T-cell (primary cell): ENCODE data around the gene USP37. TPM values are rescaled to one million over a fixed set of nuclear protein-coding genes. Genes with fewer than 3 reads are reported as not detected.

Experiments used
- ATAC-seq, 4 experiments: fragments of 200-7000 bp in 3 of 4; fragments of 150-1000 bp in 1 of 4; cut with Tn5 transposase; replicated peaks in 1 of 4; 1 replicate in 3 of 4; 2 replicates in 1 of 4; pipeline ENCODE4 v1.10.0; 2021; ENCODE audit warnings: moderate library complexity in 3 of 4, mild to moderate bottlenecking in 2 of 4, moderate number of reproducible peaks in 1 of 4
- CTCF ChIA-PET, 2 donors: fragments of 300-600 bp; sonication (Branson Sonifier 250); formaldehyde crosslinking; loops; one replicate each; lab custom pipeline; 2022; ENCODE audit warnings: antibody characterized with exemption in 2 of 2; lab: Charles Lee
- POLR2A ChIA-PET, 2 donors: fragments of 300-600 bp; sonication (Branson Sonifier 250); formaldehyde crosslinking; loops; one replicate each; lab custom pipeline; 2022; ENCODE audit warnings: antibody characterized with exemption in 2 of 2; lab: Charles Lee
- DNase-seq, 35 experiments: peaks; one replicate each; pipeline versions ENCODE4 v3.0.0 to v3.0.0-alpha.2; 2013 to 2023
- H3K27ac ChIP-seq: one replicate; pipeline ENCODE4 v1.5.1; 2013; ENCODE audit warnings: low read length
- H3K27me3 ChIP-seq, 2 experiments: replicated peaks in 1 of 2; 1 replicate in 1 of 2; 2 replicates in 1 of 2; pipeline versions ENCODE4 v1.6.1 to v1.7.0; 2013; ENCODE audit warnings: low read length in 1 of 2, mixed read lengths in 1 of 2; ENCODE audit not compliant: control insufficient read depth in 2 of 2, insufficient read depth in 2 of 2; ENCODE audit errors: extremely low read depth in 1 of 2
- H3K36me3 ChIP-seq, 2 donors: 1 replicate in 1 of 2; 2 replicates in 1 of 2; pipeline versions ENCODE4 v1.6.1 to v1.7.0; 2013; ENCODE audit warnings: low read length in 1 of 2; ENCODE audit not compliant: control insufficient read depth in 2 of 2, insufficient read depth in 1 of 2; ENCODE audit errors: extremely low read depth in 1 of 2
- H3K4me1 ChIP-seq, 2 experiments: 1 replicate in 1 of 2; 2 replicates in 1 of 2; pipeline versions ENCODE4 v1.6.1 to v1.7.0; 2013; ENCODE audit warnings: low read length in 2 of 2, mixed read lengths in 1 of 2; ENCODE audit not compliant: insufficient read depth in 2 of 2, control insufficient read depth in 1 of 2; ENCODE audit errors: extremely low read depth in 1 of 2
- H3K4me3 ChIP-seq, 2 donors: 1 replicate in 1 of 2; 2 replicates in 1 of 2; pipeline versions ENCODE4 v1.5.1 to v1.7.0; 2013; ENCODE audit warnings: mild to moderate bottlenecking in 2 of 2, low read length in 1 of 2, moderate library complexity in 1 of 2; ENCODE audit not compliant: control insufficient read depth in 1 of 2; ENCODE audit errors: extremely low read depth in 1 of 2
- H3K9me3 ChIP-seq: 2 replicates; pipeline ENCODE4 v1.7.0; 2013
- H3K27ac Mint-ChIP-seq, 2 donors: one replicate each; pipeline ENCODE4 v1.8.0; 2020 to 2021; ENCODE audit warnings: mild to moderate bottlenecking in 2 of 2, mixed read lengths in 2 of 2
- H3K27me3 Mint-ChIP-seq, 2 donors: one replicate each; pipeline ENCODE4 v1.8.0; 2021 to 2022; ENCODE audit warnings: mixed read lengths in 2 of 2
- H3K36me3 Mint-ChIP-seq: one replicate; pipeline ENCODE4 v1.8.0; 2021; ENCODE audit warnings: mixed read lengths
- H3K4me1 Mint-ChIP-seq, 3 donors: one replicate each; pipeline ENCODE4 v1.8.0; 2020 to 2022; ENCODE audit warnings: mixed read lengths in 3 of 3, mild to moderate bottlenecking in 1 of 3
- H3K4me3 Mint-ChIP-seq, 3 donors: one replicate each; pipeline ENCODE4 v1.8.0; 2020 to 2022; ENCODE audit warnings: mild to moderate bottlenecking in 3 of 3, mixed read lengths in 3 of 3, moderate library complexity in 3 of 3
- H3K9me3 Mint-ChIP-seq, 3 donors: one replicate each; pipeline ENCODE4 v1.8.0; 2020 to 2022; ENCODE audit warnings: mixed read lengths in 3 of 3
- WGBS: methylation state at CpG from one replicate; pipeline ENCODE4 v1.1.5; 2013; ENCODE audit warnings: missing lambda C conversion rate; ENCODE audit not compliant: insufficient coverage; 5-methylcytosine and 5-hydroxymethylcytosine counted together
- total RNA-seq, 35 experiments: library from RNA in 6 of 35; stranded (reverse) in 6 of 35; fragments of 120-200 nt in 1 of 35; gene quantifications; one replicate each; pipeline versions ENCODE4 v1.2.1 to v1.2.4 and lab custom pipeline; 2013 to 2026

USP37 gene
- total RNA-seq, 5 donors from 2014 or later (not counting 1 experiment from before 2014, with no cell fraction given) = 19.5 to 28.8 (median 22.9) TPM

GRCh38 chr2:218517434-218518206, 50.5 kb downstream of the USP37 start:
- H3K36me3 Mint-ChIP-seq = peaks cover 21% of the 10 kb centered on the region
- POLR2A ChIA-PET = interaction anchor here in 1 of 2 donors (0.5 kb wide), 1 partner anchor 292 kb away, joined by 3 read pairs; no protein-coding TSS in a partner anchor
- H3K27ac Mint-ChIP-seq = peak overlapping the region in 1 of 2 donors; percentile 37
- H3K27me3 Mint-ChIP-seq = no peaks in the 10 kb centered on the region
- Histone ChIP-seq H3K9me3 (no peaks in the 10 kb centered on the region), H3K4me1 (no peaks in the 10 kb centered on the region), H3K4me3 (no peak overlapping the region), H3K27me3 (no peaks in the 10 kb centered on the region), H3K36me3 (peaks cover 7 to 9% of the 10 kb centered on the region in 2 donors), H3K27ac (no peak overlapping the region)
- no peak overlapping the region for H3K4me3 Mint-ChIP-seq
- DNase-seq (no peak), ATAC-seq (no peak)
- 80% methylated on average over 1 of the region's 5 CpGs for WGBS
- CTCF ChIA-PET = interaction anchor here (0.6 to 1.2 kb wide), 2 partner anchors 18 to 110 kb away, joined by 3 read pairs; no protein-coding TSS in a partner anchor
- H3K9me3 Mint-ChIP-seq = no peaks in the 10 kb centered on the region
- H3K4me1 Mint-ChIP-seq = peaks cover 0 to 17% (median 10%) of the 10 kb centered on the region in 3 donors

- Histone ChIP-seq H3K9me3 (no peaks in the 10 kb centered on the region), H3K4me1 (no peaks in the 10 kb centered on the region), H3K4me3 (no peak overlapping the region), H3K36me3 (peaks cover 4 to 7% of the 10 kb centered on the region in 2 donors), H3K27me3 (no peaks in the 10 kb centered on the region), H3K27ac (no peak overlapping the region)
- DNase-seq = peak in 13 of 35 experiments; percentile 2 to 64 (median 8)
- ChIA-PET POLR2A (interaction anchor here in 1 of 2 donors (0.6 kb wide), 2 partner anchors 16 to 31 kb away, joined by 4 to 8 read pairs; no protein-coding TSS in a partner anchor), CTCF (interaction anchor here (0.7 to 1.5 kb wide), 5 partner anchors 14 to 761 kb away, joined by 3 to 5 read pairs (median 3); no protein-coding TSS in a partner anchor)
- Mint-ChIP-seq H3K27ac (no peak overlapping the region), H3K4me3 (no peak overlapping the region), H3K36me3 (peaks cover 18% of the 10 kb centered on the region), H3K9me3 (no peaks in the 10 kb centered on the region), H3K27me3 (no peaks in the 10 kb centered on the region), H3K4me1 (peaks cover 0 to 17% (median 10%) of the 10 kb centered on the region in 3 donors)
- WGBS = no CpG with 5 or more reads among the region's 1 CpG
- ATAC-seq = peak in 2 of 4 experiments; percentile 40 to 66
Observed at GRCh38 chr2:218516614-218517013, 51.5 kb downstream of the USP37 start.

GRCh38 chr2:218513676-218514075, 54.5 kb downstream of the USP37 start:
- Mint-ChIP-seq H3K4me1 (peaks cover 0 to 17% (median 10%) of the 10 kb centered on the region in 3 donors), H3K27me3 (no peaks in the 10 kb centered on the region), H3K27ac (no peak overlapping the region), H3K4me3 (no peak overlapping the region), H3K36me3 (peaks cover 15% of the 10 kb centered on the region), H3K9me3 (no peaks in the 10 kb centered on the region)
- H3K27me3 ChIP-seq = no peaks in the 10 kb centered on the region
- H3K4me1 ChIP-seq = no peaks in the 10 kb centered on the region
- no peak for ATAC-seq
- H3K27ac ChIP-seq = no peak overlapping the region
- no peaks in the 10 kb centered on the region for H3K9me3 ChIP-seq
- ChIA-PET CTCF (no interaction called here), POLR2A (no interaction called here)
- H3K4me3 ChIP-seq = no peak overlapping the region
- DNase-seq = no peak
- peaks cover 0 to 4% of the 10 kb centered on the region in 2 donors for H3K36me3 ChIP-seq
- WGBS = no CpG with 5 or more reads among the region's 5 CpGs

DNA sequence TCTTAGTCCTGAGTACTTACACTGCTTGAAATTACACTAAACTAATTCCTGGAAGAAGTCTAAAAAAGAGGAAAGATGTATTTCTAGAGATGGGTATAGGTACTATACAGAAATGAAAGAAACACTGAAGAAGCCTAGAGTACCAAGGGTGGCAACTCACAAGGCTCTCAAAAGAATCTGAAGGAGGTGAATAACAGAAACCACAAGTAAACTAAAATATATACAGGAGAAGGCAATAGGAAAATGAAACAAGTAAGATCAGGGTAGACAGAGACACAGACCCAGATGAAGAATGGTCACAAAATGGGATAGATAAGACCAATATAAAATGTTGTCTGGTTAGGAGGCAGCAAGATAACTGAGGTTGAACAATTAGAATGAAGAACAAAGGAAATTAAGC, 59.9 kb downstream of the USP37 start:
- Mint-ChIP-seq H3K4me3 (no peak overlapping the region), H3K36me3 (peaks cover 37% of the 10 kb centered on the region), H3K4me1 (no peaks in the 10 kb centered on the region), H3K9me3 (no peaks in the 10 kb centered on the region), H3K27ac (no peak overlapping the region), H3K27me3 (no peaks in the 10 kb centered on the region)
- DNase-seq = no peak
- POLR2A ChIA-PET = no interaction called here
- no peak overlapping the region for H3K27ac ChIP-seq
- H3K36me3 ChIP-seq = peaks cover 5 to 20% of the 10 kb centered on the region in 2 donors
- no peaks in the 10 kb centered on the region for H3K4me1 ChIP-seq
- no peak overlapping the region for H3K4me3 ChIP-seq
- H3K27me3 ChIP-seq = no peaks in the 10 kb centered on the region
- CTCF ChIA-PET = no interaction called here
- no peak for ATAC-seq
- H3K9me3 ChIP-seq = no peaks in the 10 kb centered on the region

GRCh38 chr2:218505754-218506371, 62.3 kb downstream of the USP37 start:
- 100% methylated on average over 2 of the region's 6 CpGs for WGBS

GRCh38 chr2:218501665-218502064, 66.5 kb downstream of the USP37 start:
- WGBS = no CpG with 5 or more reads among the region's 2 CpGs
- CTCF ChIA-PET = no interaction called here

More at GRCh38 chr2:218505754-218506371, 62.3 kb downstream of the USP37 start:
- Mint-ChIP-seq H3K36me3 (peaks cover 48% of the 10 kb centered on the region), H3K4me1 (no peaks in the 10 kb centered on the region), H3K9me3 (no peaks in the 10 kb centered on the region), H3K4me3 (no peak overlapping the region), H3K27me3 (no peaks in the 10 kb centered on the region), H3K27ac (no peak overlapping the region)
- Histone ChIP-seq H3K27me3 (no peaks in the 10 kb centered on the region), H3K4me1 (no peaks in the 10 kb centered on the region), H3K4me3 (no peak overlapping the region), H3K36me3 (peaks cover 5 to 24% of the 10 kb centered on the region in 2 donors), H3K27ac (no peak overlapping the region), H3K9me3 (no peaks in the 10 kb centered on the region)
- DNase-seq (no peak), ATAC-seq (no peak)
- ChIA-PET POLR2A (no interaction called here), CTCF (no interaction called here)

More at GRCh38 chr2:218501665-218502064, 66.5 kb downstream of the USP37 start:
- Mint-ChIP-seq H3K27ac (no peak overlapping the region), H3K27me3 (no peaks in the 10 kb centered on the region), H3K9me3 (no peaks in the 10 kb centered on the region), H3K4me1 (no peaks in the 10 kb centered on the region), H3K4me3 (no peak overlapping the region), H3K36me3 (peaks cover 40% of the 10 kb centered on the region)
- POLR2A ChIA-PET = no interaction called here
- Histone ChIP-seq H3K27ac (no peak overlapping the region), H3K4me3 (no peak overlapping the region), H3K9me3 (no peaks in the 10 kb centered on the region), H3K36me3 (peaks cover 0 to 29% of the 10 kb centered on the region in 2 donors), H3K4me1 (no peaks in the 10 kb centered on the region), H3K27me3 (no peaks in the 10 kb centered on the region)
- no peak for ATAC-seq
- no peak for DNase-seq
